ENCODE data around the gene CORO2A. TPM values are rescaled to one million over a fixed set of nuclear protein-coding genes. Genes with fewer than 3 reads are reported as not detected.

The CORO2A gene
- total RNA-seq, 2 donors from 2014 or later = 0.66 to 1.3 TPM

DNA sequence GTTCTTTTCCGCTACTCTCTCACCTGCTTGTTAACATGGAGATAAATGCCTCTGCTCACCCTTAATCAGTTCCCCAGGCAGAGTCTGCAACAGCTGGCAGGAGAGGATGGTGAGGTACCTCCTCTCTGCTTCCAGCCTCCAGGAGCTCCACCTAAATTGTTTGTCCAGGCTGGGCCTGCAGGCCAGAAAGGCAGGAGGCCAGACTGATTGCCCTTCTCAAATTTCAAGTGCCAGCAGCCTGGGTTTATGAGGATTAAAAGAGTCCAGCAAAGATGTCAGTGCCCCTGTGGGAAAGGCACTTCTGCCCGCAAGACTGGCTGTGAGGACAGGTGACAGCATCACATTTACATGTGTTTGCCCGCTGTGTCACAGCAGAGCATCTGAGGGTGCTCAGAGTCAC lies 19.8 kb downstream of the CORO2A start:
- intact Hi-C loops (cut with DNase I) = no loop called here
- Histone ChIP-seq H3K4me1 (no peaks in the 10 kb centered on the region), H3K4me3 (no peak overlapping the region), H3K9me3 (no peaks in the 10 kb centered on the region), H3K27me3 (no peaks in the 10 kb centered on the region), H3K36me3 (replicated peaks in 1 of 2; ENCODE audit: insufficient read depth in 1 of 2, low read depth in 2 of 2) (no peaks in the 10 kb centered on the region), H3K27ac (no peak overlapping the region)
- WGBS, 2 donors = 69 to 100% methylated on average over 1 to 3 of the region's 3 CpGs
- DNase-seq = peak in 1 of 4 donors; percentile 13
- no peak for TF ChIP-seq POLR2A (IDR thresholded peaks at IDR 0.05)
- TF ChIP-seq, protein P1, sequence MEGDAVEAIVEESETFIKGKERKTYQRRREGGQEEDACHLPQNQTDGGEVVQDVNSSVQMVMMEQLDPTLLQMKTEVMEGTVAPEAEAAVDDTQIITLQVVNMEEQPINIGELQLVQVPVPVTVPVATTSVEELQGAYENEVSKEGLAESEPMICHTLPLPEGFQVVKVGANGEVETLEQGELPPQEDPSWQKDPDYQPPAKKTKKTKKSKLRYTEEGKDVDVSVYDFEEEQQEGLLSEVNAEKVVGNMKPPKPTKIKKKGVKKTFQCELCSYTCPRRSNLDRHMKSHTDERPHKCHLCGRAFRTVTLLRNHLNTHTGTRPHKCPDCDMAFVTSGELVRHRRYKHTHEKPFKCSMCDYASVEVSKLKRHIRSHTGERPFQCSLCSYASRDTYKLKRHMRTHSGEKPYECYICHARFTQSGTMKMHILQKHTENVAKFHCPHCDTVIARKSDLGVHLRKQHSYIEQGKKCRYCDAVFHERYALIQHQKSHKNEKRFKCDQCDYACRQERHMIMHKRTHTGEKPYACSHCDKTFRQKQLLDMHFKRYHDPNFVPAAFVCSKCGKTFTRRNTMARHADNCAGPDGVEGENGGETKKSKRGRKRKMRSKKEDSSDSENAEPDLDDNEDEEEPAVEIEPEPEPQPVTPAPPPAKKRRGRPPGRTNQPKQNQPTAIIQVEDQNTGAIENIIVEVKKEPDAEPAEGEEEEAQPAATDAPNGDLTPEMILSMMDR (IDR thresholded peaks at IDR 0.05) = no peak
- no peak for ATAC-seq

DNA sequence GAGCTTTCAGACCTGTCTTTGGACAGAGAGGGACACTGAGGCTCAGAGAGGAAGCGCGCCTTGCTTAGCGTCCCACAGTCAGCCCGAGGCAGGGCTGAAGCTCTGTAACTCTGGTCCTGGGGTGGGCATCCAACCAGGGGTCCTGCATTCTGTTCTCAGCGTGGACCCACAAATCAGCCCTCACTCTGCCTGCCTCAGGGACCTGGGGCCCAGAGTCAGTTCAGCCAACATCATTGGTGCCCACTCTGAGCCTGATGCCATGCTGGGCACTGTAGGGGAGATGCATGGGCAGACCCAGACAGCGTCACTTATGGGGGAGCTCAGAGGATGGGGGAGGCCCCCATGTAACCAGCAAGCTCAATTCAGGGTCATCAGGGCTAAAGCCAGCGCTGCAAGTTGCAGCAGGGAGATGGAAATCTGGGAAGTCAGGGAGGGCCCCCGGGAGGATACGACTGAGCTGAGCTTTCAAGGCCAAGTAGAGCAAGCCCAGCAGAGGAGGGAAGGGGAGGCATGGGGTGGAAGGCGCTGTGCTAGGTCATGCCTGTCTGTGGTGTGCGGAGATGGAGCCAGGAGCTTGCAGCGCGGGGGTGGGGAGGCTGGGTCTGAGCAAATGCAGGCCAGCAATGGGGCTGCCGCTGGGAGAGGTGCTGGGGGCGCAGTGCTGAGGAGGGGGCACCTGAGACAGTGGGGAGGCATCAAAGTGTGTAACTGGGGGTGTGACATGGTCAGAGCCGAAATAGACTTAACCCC lies 21.1 kb downstream of the CORO2A start:
- ATAC-seq (no peak), DNase-seq (no peak)
- H3K27me3 ChIP-seq = no peaks in the 10 kb centered on the region
- H3K27ac ChIP-seq = no peak overlapping the region
- H3K9me3 ChIP-seq = no peaks in the 10 kb centered on the region
- TF ChIP-seq, protein P1 (IDR thresholded peaks at IDR 0.05) = no peak
- no peak for TF ChIP-seq POLR2A (IDR thresholded peaks at IDR 0.05)
- no peaks in the 10 kb centered on the region for H3K4me1 ChIP-seq
- H3K4me3 ChIP-seq = no peak overlapping the region
- intact Hi-C loops (cut with DNase I) = no loop called here
- H3K36me3 ChIP-seq (replicated peaks in 1 of 2; ENCODE audit: insufficient read depth in 1 of 2, low read depth in 2 of 2) = no peaks in the 10 kb centered on the region
- WGBS, 2 donors = 66 to 72% methylated on average over 16 of the region's 16 CpGs

DNA sequence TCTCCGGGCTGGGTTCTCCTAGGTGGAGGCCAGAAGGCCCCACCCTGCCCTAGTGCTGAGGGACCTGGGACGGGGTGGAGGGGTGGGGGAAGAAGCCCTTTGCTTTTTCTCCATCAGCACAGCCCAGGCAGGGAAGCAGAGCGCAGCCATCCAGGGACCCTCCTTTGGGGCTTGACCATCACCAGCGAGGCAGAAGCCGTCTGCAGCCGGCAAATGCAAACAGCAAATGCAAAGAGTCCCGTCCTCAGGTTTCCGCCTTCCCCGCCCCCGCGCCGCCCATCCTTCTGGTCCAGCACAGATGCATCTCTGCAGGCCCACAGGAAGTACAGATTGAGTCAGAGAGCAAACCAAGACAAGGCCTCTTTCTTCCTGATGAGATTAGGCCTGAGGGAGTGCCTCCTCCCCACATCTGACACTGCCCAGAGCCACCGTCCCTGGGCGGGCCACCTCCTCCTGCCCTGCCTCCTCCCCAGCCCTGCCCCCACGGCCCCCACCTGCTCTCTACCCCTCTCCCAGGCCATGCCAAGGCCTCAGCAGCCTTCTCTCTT lies 23.4 kb downstream of the CORO2A start:
- 75 to 82% methylated on average over 14 to 15 of the region's 15 CpGs for WGBS, 2 donors
- no peak for DNase-seq
- H3K27ac ChIP-seq = no peak overlapping the region

DNA sequence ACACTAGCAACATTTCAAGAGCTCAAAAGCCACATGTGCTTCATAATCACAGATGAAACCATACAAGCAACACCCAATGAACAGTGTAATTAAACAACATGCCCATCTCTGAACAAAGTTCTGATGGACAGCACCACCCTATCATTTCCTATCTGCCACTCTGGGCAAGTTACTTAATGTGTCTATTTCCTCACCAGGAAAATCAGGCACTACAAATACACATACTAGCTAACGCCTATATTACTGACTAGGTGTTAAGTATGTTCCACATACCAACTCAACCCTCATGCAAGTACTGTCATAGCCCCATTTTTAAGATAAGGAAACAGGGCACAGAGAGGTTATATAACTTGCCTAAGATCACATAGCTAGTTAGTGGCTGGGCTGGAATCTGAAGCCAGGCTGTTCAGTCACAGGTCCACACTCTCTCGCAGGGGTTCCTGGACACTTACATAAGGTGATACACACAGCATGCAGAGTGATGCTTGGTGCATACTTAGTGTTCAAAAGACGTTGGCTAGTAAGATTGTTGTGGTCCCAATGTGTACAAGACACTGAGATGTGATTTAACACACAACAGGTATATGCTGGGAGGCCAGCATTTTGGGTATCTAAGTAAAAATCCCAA lies 24.2 kb downstream of the CORO2A start:
- ATAC-seq (no peak), DNase-seq (no peak)
- no peak overlapping the region for H3K27ac ChIP-seq
- TF ChIP-seq, protein P1 (IDR thresholded peaks at IDR 0.05) = no peak
- no peak for TF ChIP-seq POLR2A (IDR thresholded peaks at IDR 0.05)
- no peaks in the 10 kb centered on the region for H3K4me1 ChIP-seq
- H3K36me3 ChIP-seq (replicated peaks in 1 of 2; ENCODE audit: insufficient read depth in 1 of 2, low read depth in 2 of 2) = no peaks in the 10 kb centered on the region
- no peaks in the 10 kb centered on the region for H3K27me3 ChIP-seq
- H3K9me3 ChIP-seq = no peaks in the 10 kb centered on the region
- H3K4me3 ChIP-seq = no peak overlapping the region
- WGBS, 2 donors = 59 to 68% methylated on average over 3 of the region's 3 CpGs
- intact Hi-C loops (cut with DNase I) = no loop called here

More for the DNA sequence above, 23.4 kb downstream of the CORO2A start:
- H3K9me3 ChIP-seq = no peaks in the 10 kb centered on the region
- no peak overlapping the region for H3K4me3 ChIP-seq
- ATAC-seq = no peak
- no peaks in the 10 kb centered on the region for H3K4me1 ChIP-seq
- intact Hi-C loops (cut with DNase I) = no loop called here
- H3K36me3 ChIP-seq (replicated peaks in 1 of 2; ENCODE audit: insufficient read depth in 1 of 2, low read depth in 2 of 2) = no peaks in the 10 kb centered on the region
- H3K27me3 ChIP-seq = no peaks in the 10 kb centered on the region
- TF ChIP-seq, protein P1 (IDR thresholded peaks at IDR 0.05) = no peak

Data from body of pancreas (tissue), 4 donors.